BE2C (cell line): Measurements from ENCODE around the gene SNX5. TPM values are rescaled to one million over a fixed set of nuclear protein-coding genes. Genes with fewer than 3 reads are reported as not detected.

Experiments used
- DNase-seq: peaks from one replicate; pipeline ENCODE4 v3.0.0-alpha.2; 2020
- H3K27me3 ChIP-seq: fragments of 250-450 bp; sonication (Bioruptor Pico); 2 replicates; pipeline ENCODE4 v1.5.1; 2020; ENCODE audit warnings: mild to moderate bottlenecking
- H3K36me3 ChIP-seq: fragments of 250-450 bp; sonication (Bioruptor Pico); 2 replicates; pipeline ENCODE4 v1.5.1; 2020; ENCODE audit warnings: mild to moderate bottlenecking
- H3K4me1 ChIP-seq: fragments of 250-450 bp; sonication (Bioruptor Pico); 2 replicates; pipeline ENCODE4 v1.5.1; 2020
- H3K4me3 ChIP-seq: 2 replicates; pipeline ENCODE4 v1.5.1; 2011; ENCODE audit warnings: low read depth, low read length
- H3K9me3 ChIP-seq: fragments of 250-450 bp; sonication (Bioruptor Pico); 2 replicates; pipeline ENCODE4 v1.5.1; 2020
- CTCF ChIP-seq: IDR thresholded peaks from 2 replicates; pipeline ENCODE4 v1.5.1; 2012; ENCODE audit warnings: mild to moderate bottlenecking, low read depth, low read length
- polyA plus RNA-seq: library from polyadenylated mRNA; unstranded; fragments of >200 nt; gene quantifications from one replicate; pipeline ENCODE4 v1.2.1, GENCODE V29; 2012; ENCODE audit warnings: low read depth, missing spikeins; ENCODE audit not compliant: insufficient read length, insufficient read depth

SNX5 gene
- polyA plus RNA-seq: 68.1 TPM

DNA sequence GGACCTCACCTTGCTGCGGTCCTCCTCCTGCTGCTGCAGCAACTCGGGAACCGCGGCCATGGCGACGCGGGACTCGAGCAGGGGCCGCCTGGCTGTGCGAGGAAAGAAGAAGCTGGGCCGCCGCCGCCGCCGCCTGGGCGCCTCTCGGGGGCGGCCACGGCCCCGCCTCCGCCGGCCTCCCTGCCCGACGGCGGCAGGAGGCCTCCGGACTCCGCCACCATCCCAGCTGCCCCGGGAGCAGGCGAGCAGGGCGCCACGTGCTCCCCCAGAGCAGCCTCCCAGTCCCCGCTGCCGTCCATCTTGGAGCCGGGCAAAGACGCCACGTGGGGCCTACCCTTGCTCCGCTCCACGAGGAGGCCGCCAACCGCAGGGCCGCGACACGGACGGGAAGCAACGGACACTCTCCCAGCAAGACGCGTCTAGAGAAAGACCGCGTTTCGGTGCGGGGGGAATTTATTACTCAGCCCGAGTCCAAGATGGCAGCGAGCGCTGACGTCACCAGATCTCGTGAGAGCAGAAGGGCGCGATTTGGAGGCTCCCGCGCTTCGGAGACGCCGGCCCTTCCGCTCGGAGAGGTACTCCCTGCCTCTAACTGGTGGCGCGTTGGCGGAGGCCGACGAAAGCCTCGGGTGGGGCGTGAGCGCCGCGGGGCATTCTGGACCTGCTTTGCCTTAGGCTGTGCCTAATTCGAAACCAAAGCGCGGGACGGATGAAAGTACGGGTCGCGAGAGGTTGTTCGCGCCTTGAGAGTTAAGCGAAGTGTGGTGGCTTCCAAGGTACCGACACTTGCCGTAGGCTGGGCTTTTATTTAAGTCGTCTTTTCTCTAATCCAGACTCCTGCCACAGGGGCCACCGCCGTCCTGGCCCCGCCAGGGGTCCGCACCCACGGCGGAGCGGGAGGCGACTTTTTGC lies at the start of gene SNX5, which contains the start of gene MGME1:
TSS of gene SNX5 (minus strand) at position 429 of the 912 bp plus-strand sequence. CDS start at position 60, 369 bp downstream.
TSS of gene MGME1 (plus strand) at position 653 of the 912 bp plus-strand sequence. CDS start 842 bp downstream, outside the sequence.
- no peak for TF ChIP-seq CTCF
- H3K27me3 ChIP-seq: no peaks in the 10 kb centered on the region
- no peaks in the 10 kb centered on the region for H3K9me3 ChIP-seq
- peaks cover 41% of the 10 kb centered on the region for H3K36me3 ChIP-seq
- peak within 1 kb of the TSS; percentile 84 for H3K4me3 ChIP-seq
- H3K4me1 ChIP-seq: peaks cover 9% of the 10 kb centered on the region; the same call in 1 of the 2 replicates
- DNase-seq: peak; percentile 99

DNA sequence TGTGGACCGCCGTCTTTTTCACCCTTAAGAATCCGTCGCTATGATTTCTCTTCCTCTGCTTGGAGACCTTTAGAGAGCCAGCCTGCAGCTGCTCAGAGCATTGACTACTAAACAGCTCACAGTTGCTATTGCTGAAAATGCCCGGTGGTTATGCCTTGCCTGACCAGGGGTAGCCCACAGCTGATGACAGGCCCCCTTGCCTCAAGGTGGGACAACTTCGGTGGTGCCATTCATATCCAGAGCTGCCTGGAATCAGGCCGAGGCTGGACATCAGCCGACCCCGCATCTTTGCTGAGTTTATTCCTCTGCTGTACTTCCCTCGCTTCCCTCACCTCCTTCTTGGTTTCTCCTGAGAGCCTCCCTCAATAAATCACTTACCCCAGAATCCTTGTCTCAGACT lies 49.5 kb upstream of the SNX5 start:
- DNase-seq: no peak
- H3K36me3 ChIP-seq: no peaks in the 10 kb centered on the region
- H3K4me3 ChIP-seq: no peak overlapping the region
- no peaks in the 10 kb centered on the region for H3K27me3 ChIP-seq
- H3K9me3 ChIP-seq: no peaks in the 10 kb centered on the region
- no peak for TF ChIP-seq CTCF
- no peaks in the 10 kb centered on the region for H3K4me1 ChIP-seq

GRCh38 chr20:18016772-18017171 lies 48.2 kb upstream of the SNX5 start:
- no peak for DNase-seq
- no peaks in the 10 kb centered on the region for H3K4me1 ChIP-seq
- no peak for TF ChIP-seq CTCF
- no peaks in the 10 kb centered on the region for H3K36me3 ChIP-seq
- H3K27me3 ChIP-seq: no peaks in the 10 kb centered on the region
- H3K4me3 ChIP-seq: no peak overlapping the region
- no peaks in the 10 kb centered on the region for H3K9me3 ChIP-seq

- TF ChIP-seq CTCF: no peak
Observed at GRCh38 chr20:18014411-18014810, 45.8 kb upstream of the SNX5 start.

GRCh38 chr20:18012901-18013300 lies 44.3 kb upstream of the SNX5 start:
- no peaks in the 10 kb centered on the region for H3K36me3 ChIP-seq
- TF ChIP-seq CTCF: no peak
- no peak overlapping the region for H3K4me3 ChIP-seq
- H3K27me3 ChIP-seq: no peaks in the 10 kb centered on the region
- DNase-seq: no peak
- no peaks in the 10 kb centered on the region for H3K4me1 ChIP-seq
- H3K9me3 ChIP-seq: no peaks in the 10 kb centered on the region

More at GRCh38 chr20:18014411-18014810, 45.8 kb upstream of the SNX5 start:
- Histone ChIP-seq H3K27me3 (no peaks in the 10 kb centered on the region), H3K4me3 (no peak overlapping the region), H3K9me3 (no peaks in the 10 kb centered on the region), H3K36me3 (no peaks in the 10 kb centered on the region), H3K4me1 (no peaks in the 10 kb centered on the region)
- DNase-seq: no peak
